Urothelium cell line (cell line): ENCODE results near the gene YWHAE.
"Not testable (repeated sequence)": the region's sequence is repeated elsewhere in the genome, so short reads cannot be mapped to it uniquely, and the experiment has no call there.

Experiments used
- DNase-seq: peaks from one replicate; pipeline ENCODE4 v3.0.0; 2011; ENCODE audit warnings: low spot score, mixed read lengths
- FAIRE-seq: peaks from 2 replicates; lab custom pipeline; 2011; peaks lifted over from hg19 to GRCh38; lab: Jason Lieb, UNC

Gene YWHAE

GRCh38 chr17:1399679-1400512 is at the start of gene YWHAE:
TSS of gene YWHAE (minus strand) at chr17:1400222. CDS start at chr17:1400110, 112 bp downstream.
- DNase-seq, result peak; percentile 89
- FAIRE-seq, result no peak

- FAIRE-seq (no peak), DNase-seq (no peak)
These were observed 49.5 kb upstream of the YWHAE start for GRCh38 chr17:1449412-1449967.

- no peak for DNase-seq
- no peak for FAIRE-seq
These were observed 47.0 kb upstream of the YWHAE start for GRCh38 chr17:1447052-1447451.

- FAIRE-seq (no peak), DNase-seq (no peak)
These were observed 46.2 kb upstream of the YWHAE start for GRCh38 chr17:1446201-1446600.

DNA sequence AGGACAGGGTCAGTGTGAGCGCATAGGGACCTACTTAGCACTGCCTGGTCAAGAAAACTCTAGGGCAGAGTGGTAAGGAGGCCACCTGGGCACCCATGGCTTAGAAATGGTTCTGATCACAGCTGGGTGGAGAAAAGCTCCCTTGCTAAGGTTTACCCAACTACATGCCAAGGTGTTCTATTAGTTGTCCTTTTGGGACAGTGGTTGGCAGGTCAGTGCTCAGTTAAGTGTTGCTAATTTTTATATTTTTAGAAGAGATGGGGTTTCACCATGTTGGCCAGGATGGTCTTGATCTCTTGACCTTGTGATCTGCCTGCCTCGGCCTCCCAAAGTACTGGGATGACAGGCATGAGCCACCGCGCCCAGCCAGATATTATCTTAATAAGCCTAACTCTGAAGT is 45.7 kb upstream of the YWHAE start:
- not testable (repeated sequence) for FAIRE-seq, DNase-seq

- not testable (repeated sequence) for DNase-seq, FAIRE-seq
These were observed 42.7 kb upstream of the YWHAE start for GRCh38 chr17:1442721-1443120.

GRCh38 chr17:1442187-1442586 is 42.2 kb upstream of the YWHAE start:
- no peak for FAIRE-seq

DNA sequence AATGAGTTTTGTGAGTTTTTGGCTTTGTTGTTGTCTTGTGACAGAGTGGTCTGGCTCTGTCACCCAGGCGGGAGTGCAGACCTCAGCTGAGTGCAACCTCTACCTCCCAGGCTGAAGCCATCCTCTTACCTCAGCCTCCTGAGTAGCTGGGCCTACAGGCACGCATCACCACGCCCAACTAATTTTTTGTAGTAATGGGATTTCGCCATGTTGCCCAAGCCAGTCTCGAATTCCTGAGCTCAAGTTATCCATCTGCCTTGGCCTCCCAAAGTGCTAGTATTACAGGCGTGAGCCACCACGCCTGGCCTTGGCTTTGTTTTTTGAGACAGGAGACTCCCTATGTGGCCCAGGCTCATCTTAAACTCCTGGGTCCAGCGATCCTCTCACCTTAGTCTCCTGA is 40.9 kb upstream of the YWHAE start:
- FAIRE-seq (no peak), DNase-seq (no peak)

More at GRCh38 chr17:1442187-1442586, 42.2 kb upstream of the YWHAE start:
- no peak for DNase-seq

GRCh38 chr17:1438593-1439083 is 38.6 kb upstream of the YWHAE start:
- DNase-seq (no peak), FAIRE-seq (no peak)

DNA sequence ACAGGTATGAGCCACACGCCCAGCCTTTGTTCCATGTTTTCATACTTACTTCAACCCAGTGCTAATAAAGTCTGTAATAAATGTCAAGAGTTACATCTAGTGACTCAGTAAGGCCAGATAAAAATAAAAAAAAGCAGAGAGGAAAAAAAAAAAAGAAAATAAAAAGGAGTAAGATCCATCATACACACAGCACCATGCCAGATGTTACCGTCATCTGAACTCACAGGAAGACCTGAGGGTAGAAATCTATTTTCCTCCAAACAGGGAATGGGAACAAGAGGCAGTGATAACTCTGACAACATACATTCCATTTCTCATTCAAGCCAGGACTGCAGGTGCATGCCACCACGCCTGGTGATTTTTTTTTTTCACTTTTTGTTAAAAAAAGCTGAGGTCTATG is 35.3 kb upstream of the YWHAE start:
- DNase-seq (no peak), FAIRE-seq (no peak)

DNA sequence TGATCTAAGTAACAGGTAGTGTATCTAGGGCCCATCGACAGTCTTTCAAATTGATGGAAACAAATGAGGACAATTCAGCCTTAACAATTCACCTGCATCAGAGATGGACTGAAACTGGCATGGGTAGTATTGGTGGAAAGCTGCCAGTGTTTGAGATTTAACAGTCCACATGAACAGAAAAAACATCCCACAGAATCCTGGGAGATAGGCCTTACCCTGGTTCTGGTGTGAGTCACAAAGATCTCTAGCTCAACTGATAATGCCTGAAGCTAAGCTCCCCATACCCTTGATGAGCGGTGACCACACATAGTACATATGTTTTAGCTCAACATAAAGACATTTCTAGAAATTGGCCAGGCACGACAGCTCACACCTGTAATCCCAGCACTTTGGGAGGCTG is 34.1 kb upstream of the YWHAE start:
- FAIRE-seq (no peak), DNase-seq (no peak)

GRCh38 chr17:1431631-1432104 is 31.6 kb upstream of the YWHAE start:
- DNase-seq (no peak), FAIRE-seq (no peak)

GRCh38 chr17:1423456-1424135 is 23.6 kb upstream of the YWHAE start:
- no peak for FAIRE-seq
- no peak for DNase-seq

DNA sequence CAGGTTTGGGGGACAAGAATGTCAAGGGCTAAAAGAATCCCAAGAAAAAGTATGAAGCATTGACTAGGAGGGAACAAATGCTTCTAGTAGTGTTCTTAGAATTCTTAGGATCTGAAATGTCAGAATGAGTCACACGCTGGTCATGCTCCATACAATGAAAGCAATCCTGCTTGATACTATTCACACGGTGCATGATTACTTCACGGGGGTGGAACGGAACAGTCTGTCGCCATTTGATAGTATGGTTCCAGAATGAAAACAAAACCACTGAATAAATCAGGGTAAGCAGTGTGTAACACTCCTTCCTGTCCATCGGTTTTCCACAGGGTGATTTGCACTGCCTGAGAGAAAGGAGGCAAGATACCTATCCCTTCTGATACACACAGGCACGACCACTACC is 22.9 kb upstream of the YWHAE start:
- DNase-seq, result peak; percentile 21
- no peak for FAIRE-seq

- DNase-seq (no peak), FAIRE-seq (no peak)
These were observed 21.4 kb upstream of the YWHAE start for GRCh38 chr17:1421470-1421869.

DNA sequence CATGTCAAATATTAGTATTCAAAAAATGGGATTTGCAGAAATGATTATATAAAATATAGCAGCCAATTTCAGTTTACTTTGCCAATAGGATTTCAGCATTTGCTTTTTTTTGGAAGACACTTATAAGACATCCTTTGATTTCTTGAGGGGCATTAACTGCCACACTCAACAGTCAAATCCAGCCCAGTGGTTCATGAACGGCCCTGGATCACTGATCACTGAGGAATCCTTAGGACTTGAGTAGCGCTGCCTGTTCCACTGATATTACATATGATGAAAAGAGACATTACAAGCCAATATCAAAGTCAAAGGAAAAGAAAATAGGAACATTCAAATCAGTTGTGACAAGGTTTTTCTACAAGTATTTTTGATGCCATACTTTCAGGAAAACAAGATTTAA is 21.0 kb upstream of the YWHAE start:
- FAIRE-seq, result no peak
- DNase-seq, result no peak

- no peak for DNase-seq
- FAIRE-seq, result no peak
These were observed 20.1 kb upstream of the YWHAE start for GRCh38 chr17:1420163-1420562.

GRCh38 chr17:1418476-1418875 is 18.5 kb upstream of the YWHAE start:
- DNase-seq, FAIRE-seq: not testable (repeated sequence)

- DNase-seq, result no peak
- no peak for FAIRE-seq
These were observed 16.4 kb upstream of the YWHAE start for GRCh38 chr17:1416414-1416813.

DNA sequence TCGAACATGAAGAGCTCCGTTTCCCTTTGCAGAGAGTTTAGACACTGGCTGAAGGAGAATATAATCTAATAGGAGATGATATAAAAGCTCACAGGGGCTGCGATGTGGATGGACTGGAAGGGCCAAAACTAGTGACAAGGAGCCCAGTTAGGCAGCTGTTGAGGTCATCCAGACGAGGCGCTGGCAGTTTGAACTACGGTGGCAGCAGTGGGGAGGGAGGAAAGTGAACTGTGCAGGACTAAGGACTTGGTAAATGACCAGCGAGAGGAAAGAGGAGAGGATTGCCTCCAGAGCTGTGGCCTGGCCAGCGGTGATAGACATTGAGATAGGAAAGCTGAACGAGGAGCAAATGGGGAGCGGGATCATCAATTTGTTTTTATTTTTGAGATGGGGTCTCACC is 14.6 kb upstream of the YWHAE start:
- FAIRE-seq (no peak), DNase-seq (no peak)

GRCh38 chr17:1414001-1414574 is 14.1 kb upstream of the YWHAE start:
- no peak for DNase-seq
- FAIRE-seq, result no peak
